Stimulated activated CD4-positive, alpha-beta T cell treated with anti-CD3 and anti-CD28 coated beads, Interleukin-1b, Interleukin-23, amount 100 ng/mL, for 4 hours (primary cell): ENCODE results near the gene SIGLEC5.

ENCODE experiments used
- DNase-seq, 2 donors: peaks; one replicate each; pipeline ENCODE4 v3.0.0-alpha.2; 2020; ENCODE audit warnings: low read depth in 2 of 2

The SIGLEC5 gene

GRCh38 chr19:51628153-51628939 is 1.9 kb downstream of the SIGLEC5 start:
- no peak for DNase-seq

- no peak for DNase-seq
Observed at GRCh38 chr19:51627491-51628138, 2.6 kb downstream of the SIGLEC5 start.

GRCh38 chr19:51626675-51627074 is 3.5 kb downstream of the SIGLEC5 start:
- no peak for DNase-seq

GRCh38 chr19:51621178-51621577 is 9.0 kb downstream of the SIGLEC5 start:
- DNase-seq: no peak

- DNase-seq: no peak
Observed at GRCh38 chr19:51615991-51616390, 14.2 kb downstream of the SIGLEC5 start.

- DNase-seq: no peak
Observed at GRCh38 chr19:51614789-51615188, 15.4 kb downstream of the SIGLEC5 start.

GRCh38 chr19:51610576-51610975 is 19.6 kb downstream of the SIGLEC5 start:
- DNase-seq: no peak

- DNase-seq: peak; percentile 27 to 49
Observed at GRCh38 chr19:51607920-51608562, 22.2 kb downstream of the SIGLEC5 start.

GRCh38 chr19:51607077-51607476 is 23.1 kb downstream of the SIGLEC5 start:
- DNase-seq: no peak

- DNase-seq: no peak
Observed at GRCh38 chr19:51602189-51602854, 27.9 kb downstream of the SIGLEC5 start.

GRCh38 chr19:51600940-51601580 is 29.1 kb downstream of the SIGLEC5 start:
- no peak for DNase-seq

GRCh38 chr19:51599084-51599483 is 31.1 kb downstream of the SIGLEC5 start:
- no peak for DNase-seq

- no peak for DNase-seq
Observed at GRCh38 chr19:51598159-51598915, 31.9 kb downstream of the SIGLEC5 start.

GRCh38 chr19:51595190-51596175 is 34.7 kb downstream of the SIGLEC5 start:
- DNase-seq: no peak

- no peak for DNase-seq
Observed at GRCh38 chr19:51594774-51595109, 35.5 kb downstream of the SIGLEC5 start.

GRCh38 chr19:51593969-51594773 is 36.0 kb downstream of the SIGLEC5 start:
- peak; percentile 94 for DNase-seq

GRCh38 chr19:51593138-51593890 is 36.9 kb downstream of the SIGLEC5 start:
- no peak for DNase-seq

GRCh38 chr19:51592521-51592920 is 37.7 kb downstream of the SIGLEC5 start:
- DNase-seq: no peak
